Right lobe of liver (tissue), 6 donors: ENCODE data around the gene ADAMTS2. TPM values are rescaled to one million over a fixed set of nuclear protein-coding genes. Genes with fewer than 3 reads are reported as not detected.

Experiments
- ATAC-seq, 4 donors: fragments of 200-7000 bp; cut with Tn5 transposase; one replicate each; pipeline ENCODE4 v1.9.1; 2020; ENCODE audit warnings: mild to moderate bottlenecking in 4 of 4, moderate library complexity in 4 of 4
- DNase-seq, 3 donors: peaks; one replicate each; pipeline ENCODE4 v3.0.0-alpha.2; 2020
- H3K27ac ChIP-seq, 3 donors: fragments of 200-600 bp; one replicate each; pipeline ENCODE4 v1.8.0; 2022
- H3K27me3 ChIP-seq, 2 donors: fragments of 200-600 bp; one replicate each; pipeline ENCODE4 v1.8.0; 2022
- H3K36me3 ChIP-seq, 4 donors: fragments of 200-600 bp; sonication (generic) in 1 of 4; one replicate each; pipeline versions ENCODE4 v1.5.1 to v1.8.0; 2017 to 2022; ENCODE audit warnings: control low read depth in 1 of 4
- H3K4me1 ChIP-seq, 4 donors: fragments of 200-600 bp; sonication (generic) in 1 of 4; one replicate each; pipeline versions ENCODE4 v1.5.1 to v1.8.0; 2017 to 2022; ENCODE audit warnings: control low read depth in 1 of 4
- H3K4me3 ChIP-seq, 3 donors: fragments of 200-600 bp; one replicate each; pipeline ENCODE4 v1.8.0; 2022
- H3K9me3 ChIP-seq, 4 donors: fragments of 200-600 bp; sonication (generic) in 1 of 4; one replicate each; pipeline versions ENCODE4 v1.5.1 to v1.8.0; 2017 to 2022; ENCODE audit warnings: control low read depth in 1 of 4
- POLR2A ChIP-seq: fragments of 450-650 bp; IDR thresholded peaks from one replicate; pipeline ENCODE4 v1.6.1; 2017; ENCODE audit warnings: antibody characterized with exemption, mild to moderate bottlenecking
- whole genome bisulfite sequencing: methylation state at CpG from one replicate; pipeline ENCODE4 v1.1.6; 2018; ENCODE audit warnings: low coverage, low lambda C conversion rate; ENCODE audit not compliant: insufficient coverage; ENCODE audit errors: missing lambda C conversion rate; 5-methylcytosine and 5-hydroxymethylcytosine counted together
- intact Hi-C, 2 donors: fragments of 100-400 bp; cut with DNase I; formaldehyde crosslinking; loops; one replicate each; pipeline versions ENCODE4 v1.11.2 to v1.14.1; 2022
- total RNA-seq, 6 experiments: library from RNA; depleted of rRNA in 2 of 6; stranded (reverse); fragments of >200 nt in 2 of 6; fragmentation: NEBNext Ultra II Directional in 3 of 6; extraction: Animal tissue kit (Norgen Biotek cat#: 25700) in 3 of 6; gene quantifications; one replicate each; pipeline versions ENCODE4 v1.1.0 to v1.2.4, GENCODE V29; 2016 to 2023
- TF ChIP-seq, protein P1 (sequence below), 4 donors: fragments of 200-600 bp in 3 of 4; fragments of 450-650 bp in 1 of 4; IDR thresholded peaks; one replicate each; pipeline versions ENCODE4 v1.5.1 to v1.8.0; 2016 to 2022; ENCODE audit warnings: antibody characterized with exemption in 4 of 4, mild to moderate bottlenecking in 2 of 4
- donor health status: DM: no; HTN: yes; CAD: no.
- donor health status: DM: no; HTN: no; CAD: no.
- donor health status: DM: no; HTN: no; CAD: no.
- donor health status: DM: no; HTN: yes; CAD: no.
- donor health status: DM: no; HTN: yes; CAD: no.

ADAMTS2 gene
- total RNA-seq, 6 experiments from 2014 or later, result 6.3 to 18.9 (median 13.5) TPM

DNA sequence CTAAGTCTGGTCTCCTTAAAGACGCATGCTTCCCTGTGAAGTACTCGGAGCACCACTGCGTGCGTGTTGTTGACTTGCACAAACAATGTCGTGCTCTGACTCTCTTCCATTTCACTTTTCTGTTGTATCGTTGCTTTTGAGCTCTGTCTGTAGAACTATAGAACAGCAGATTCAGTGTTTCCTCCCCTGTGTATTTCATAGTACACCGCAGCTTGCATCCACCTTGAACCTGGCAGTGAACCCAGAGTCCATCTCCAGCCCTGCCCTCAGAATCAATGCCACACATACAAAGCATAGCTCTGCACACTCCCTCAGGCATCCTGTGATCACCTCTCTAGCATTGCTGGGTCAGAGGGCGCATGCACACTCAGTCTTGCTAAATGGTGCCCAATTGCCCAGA is 37.2 kb upstream of the ADAMTS2 start:
- no peak for ATAC-seq
- Histone ChIP-seq H3K9me3 (no peaks in the 10 kb centered on the region), H3K27ac (no peak overlapping the region), H3K4me3 (no peak overlapping the region), H3K4me1 (no peaks in the 10 kb centered on the region), H3K36me3 (no peaks in the 10 kb centered on the region), H3K27me3 (no peaks in the 10 kb centered on the region)
- TF ChIP-seq, protein P1, sequence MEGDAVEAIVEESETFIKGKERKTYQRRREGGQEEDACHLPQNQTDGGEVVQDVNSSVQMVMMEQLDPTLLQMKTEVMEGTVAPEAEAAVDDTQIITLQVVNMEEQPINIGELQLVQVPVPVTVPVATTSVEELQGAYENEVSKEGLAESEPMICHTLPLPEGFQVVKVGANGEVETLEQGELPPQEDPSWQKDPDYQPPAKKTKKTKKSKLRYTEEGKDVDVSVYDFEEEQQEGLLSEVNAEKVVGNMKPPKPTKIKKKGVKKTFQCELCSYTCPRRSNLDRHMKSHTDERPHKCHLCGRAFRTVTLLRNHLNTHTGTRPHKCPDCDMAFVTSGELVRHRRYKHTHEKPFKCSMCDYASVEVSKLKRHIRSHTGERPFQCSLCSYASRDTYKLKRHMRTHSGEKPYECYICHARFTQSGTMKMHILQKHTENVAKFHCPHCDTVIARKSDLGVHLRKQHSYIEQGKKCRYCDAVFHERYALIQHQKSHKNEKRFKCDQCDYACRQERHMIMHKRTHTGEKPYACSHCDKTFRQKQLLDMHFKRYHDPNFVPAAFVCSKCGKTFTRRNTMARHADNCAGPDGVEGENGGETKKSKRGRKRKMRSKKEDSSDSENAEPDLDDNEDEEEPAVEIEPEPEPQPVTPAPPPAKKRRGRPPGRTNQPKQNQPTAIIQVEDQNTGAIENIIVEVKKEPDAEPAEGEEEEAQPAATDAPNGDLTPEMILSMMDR (IDR thresholded peaks at IDR 0.05), result no peak
- TF ChIP-seq POLR2A, result no peak
- 76% methylated on average over 7 of the region's 8 CpGs for WGBS
- intact Hi-C loops, result no loop called here
- DNase-seq, result peak in 2 of 3 donors; percentile 6 to 14

GRCh38 chr5:179381691-179382090 is 36.4 kb upstream of the ADAMTS2 start:
- 40% methylated on average over 2 of the region's 18 CpGs for WGBS
- Histone ChIP-seq H3K27ac (no peak overlapping the region), H3K27me3 (no peaks in the 10 kb centered on the region), H3K36me3 (no peaks in the 10 kb centered on the region), H3K4me1 (no peaks in the 10 kb centered on the region), H3K9me3 (no peaks in the 10 kb centered on the region), H3K4me3 (no peak overlapping the region)
- DNase-seq (peak in 2 of 3 donors; percentile 20 to 29), ATAC-seq (no peak)
- TF ChIP-seq, protein P1 (IDR thresholded peaks at IDR 0.05), result no peak
- intact Hi-C loops, result no loop called here

DNA sequence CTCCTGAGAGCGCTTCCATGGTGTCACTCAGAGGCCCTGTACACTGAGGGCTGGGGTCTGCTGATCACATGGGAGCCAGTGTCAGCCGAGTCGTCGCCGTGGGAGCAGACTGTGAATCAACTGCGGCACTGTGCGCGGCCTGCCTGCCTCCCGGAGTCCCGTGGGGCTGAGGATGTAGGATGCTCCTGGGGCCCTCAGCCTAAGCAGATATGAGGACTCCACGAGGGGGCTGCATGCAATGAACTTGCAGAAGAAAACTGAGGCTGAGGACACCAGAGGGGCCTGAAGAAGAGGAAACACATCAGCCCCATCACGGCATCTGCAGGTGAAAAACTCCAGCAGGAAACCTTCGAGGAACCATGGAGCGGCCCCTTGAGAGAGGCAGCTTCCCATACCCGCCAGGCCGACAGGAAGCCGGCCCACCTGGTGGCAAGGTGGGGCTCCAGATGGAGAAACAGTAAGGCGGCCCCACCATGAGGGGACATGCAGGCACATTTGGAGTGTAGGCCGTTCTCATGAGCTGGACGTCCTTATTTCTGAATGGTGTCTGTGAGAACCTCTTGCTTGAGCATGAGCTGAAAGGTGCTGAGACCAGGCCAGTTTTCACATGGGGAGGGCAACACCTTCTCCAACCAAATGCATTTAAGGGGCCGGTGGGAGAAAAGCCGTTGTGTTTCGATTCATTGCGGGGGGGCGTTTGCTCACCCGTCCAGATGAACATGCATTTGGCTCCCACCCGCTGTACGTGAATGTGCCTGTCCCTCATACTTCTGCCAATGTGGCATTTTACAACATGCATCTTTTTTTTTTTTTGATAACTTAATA is 35.2 kb upstream of the ADAMTS2 start:
- intact Hi-C loops, result no loop called here

GRCh38 chr5:179379321-179379890 is 34.1 kb upstream of the ADAMTS2 start:
- Histone ChIP-seq H3K4me3 (no peak overlapping the region), H3K36me3 (no peaks in the 10 kb centered on the region), H3K4me1 (no peaks in the 10 kb centered on the region), H3K9me3 (no peaks in the 10 kb centered on the region), H3K27me3 (no peaks in the 10 kb centered on the region), H3K27ac (no peak overlapping the region)
- WGBS, result 50% methylated on average over 6 of the region's 9 CpGs
- ATAC-seq (no peak), DNase-seq (peak in 2 of 3 donors; percentile 3 to 21)
- TF ChIP-seq POLR2A, result no peak
- TF ChIP-seq, protein P1 (IDR thresholded peaks at IDR 0.05), result no peak
- intact Hi-C loops, result no loop called here

More for the DNA sequence above, 35.2 kb upstream of the ADAMTS2 start:
- ATAC-seq, result no peak
- WGBS, result 58% methylated on average over 4 of the region's 28 CpGs
- Histone ChIP-seq H3K36me3 (no peaks in the 10 kb centered on the region), H3K4me3 (no peak overlapping the region), H3K27me3 (no peaks in the 10 kb centered on the region), H3K4me1 (no peaks in the 10 kb centered on the region), H3K9me3 (no peaks in the 10 kb centered on the region), H3K27ac (no peak overlapping the region)
- peak in 2 of 3 donors; percentile 39 to 51 for DNase-seq
- TF ChIP-seq, protein P1 (IDR thresholded peaks at IDR 0.05), result no peak
- no peak for TF ChIP-seq POLR2A
